Measurements from ENCODE around the gene SPO11.

The SPO11 gene

GRCh38 chr20:57377350-57377749, 47.7 kb downstream of the SPO11 start:
- Histone ChIP-seq H3K36me3 (ENCODE audit: insufficient read depth, low read length) (peaks cover 72% of the 10 kb centered on the region; the same call in 1 of the 2 replicates), H3F3A (ENCODE audit: low read depth) (no peaks in the 10 kb centered on the region), H3K4me3 (ENCODE audit: low read length, poor library complexity, severe bottlenecking) (no peak overlapping the region), H3K27me3 (ENCODE audit: insufficient read depth, low read length, poor library complexity, severe bottlenecking) (no peaks in the 10 kb centered on the region), H3K79me2 (ENCODE audit: insufficient read depth, low read length) (no peaks in the 10 kb centered on the region), H4K20me1 (ENCODE audit: insufficient read depth, low read length, poor library complexity, severe bottlenecking) (no peaks in the 10 kb centered on the region), H3K4me2 (ENCODE audit: low read depth, low read length, poor library complexity, severe bottlenecking) (no peak overlapping the region), H3K9me2 (replicated peaks; ENCODE audit: low read depth, low read length) (no peaks in the 10 kb centered on the region), H2AFZ (ENCODE audit: low read length) (no peak overlapping the region), H3K4me1 (ENCODE audit: insufficient read depth, low read length, poor library complexity, severe bottlenecking) (no peaks in the 10 kb centered on the region), H3K9me3 (ENCODE audit: insufficient read depth, low read depth, low read length) (no peaks in the 10 kb centered on the region), H3K9ac (ENCODE audit: low read depth, low read length, poor library complexity, severe bottlenecking) (no peak overlapping the region)
- TF ChIP-seq CTCF (conservative IDR thresholded peaks at IDR 0.05; ENCODE audit: low read length) = no peak
- TF ChIP-seq EZH2phosphoT487 (IDR thresholded peaks at IDR 0.05; ENCODE audit: borderline replicate concordance) = no peak

- no peaks in the 10 kb centered on the region for H3K9me2 ChIP-seq (replicated peaks; ENCODE audit: low read depth, low read length)
Observed at GRCh38 chr20:57378107-57378506, 48.5 kb downstream of the SPO11 start.

GRCh38 chr20:57378646-57379262, 49.2 kb downstream of the SPO11 start:
- Histone ChIP-seq H3K79me2 (ENCODE audit: insufficient read depth, low read length) (no peaks in the 10 kb centered on the region), H3K4me3 (ENCODE audit: low read length, poor library complexity, severe bottlenecking) (no peak overlapping the region), H3F3A (ENCODE audit: low read depth) (no peaks in the 10 kb centered on the region), H2AFZ (ENCODE audit: low read length) (no peak overlapping the region), H3K9me3 (ENCODE audit: insufficient read depth, low read depth, low read length) (no peaks in the 10 kb centered on the region), H3K36me3 (ENCODE audit: insufficient read depth, low read length) (peaks cover 59% of the 10 kb centered on the region; the same call in 1 of the 2 replicates), H3K9ac (ENCODE audit: low read depth, low read length, poor library complexity, severe bottlenecking) (no peak overlapping the region), H4K20me1 (ENCODE audit: insufficient read depth, low read length, poor library complexity, severe bottlenecking) (no peaks in the 10 kb centered on the region), H3K27me3 (ENCODE audit: insufficient read depth, low read length, poor library complexity, severe bottlenecking) (no peaks in the 10 kb centered on the region), H3K4me1 (ENCODE audit: insufficient read depth, low read length, poor library complexity, severe bottlenecking) (no peaks in the 10 kb centered on the region), H3K9me2 (replicated peaks; ENCODE audit: low read depth, low read length) (no peaks in the 10 kb centered on the region), H3K4me2 (ENCODE audit: low read depth, low read length, poor library complexity, severe bottlenecking) (no peak overlapping the region)
- TF ChIP-seq CTCF (conservative IDR thresholded peaks at IDR 0.05; ENCODE audit: low read length) = no peak
- TF ChIP-seq EZH2phosphoT487 (IDR thresholded peaks at IDR 0.05; ENCODE audit: borderline replicate concordance) = no peak

More at GRCh38 chr20:57378107-57378506, 48.5 kb downstream of the SPO11 start:
- Histone ChIP-seq H3F3A (ENCODE audit: low read depth) (no peaks in the 10 kb centered on the region), H3K27me3 (ENCODE audit: insufficient read depth, low read length, poor library complexity, severe bottlenecking) (no peaks in the 10 kb centered on the region), H3K9ac (ENCODE audit: low read depth, low read length, poor library complexity, severe bottlenecking) (no peak overlapping the region), H4K20me1 (ENCODE audit: insufficient read depth, low read length, poor library complexity, severe bottlenecking) (no peaks in the 10 kb centered on the region), H3K4me1 (ENCODE audit: insufficient read depth, low read length, poor library complexity, severe bottlenecking) (no peaks in the 10 kb centered on the region), H3K4me2 (ENCODE audit: low read depth, low read length, poor library complexity, severe bottlenecking) (no peak overlapping the region), H3K79me2 (ENCODE audit: insufficient read depth, low read length) (no peaks in the 10 kb centered on the region), H3K9me3 (ENCODE audit: insufficient read depth, low read depth, low read length) (no peaks in the 10 kb centered on the region), H3K4me3 (ENCODE audit: low read length, poor library complexity, severe bottlenecking) (no peak overlapping the region), H2AFZ (ENCODE audit: low read length) (no peak overlapping the region), H3K36me3 (ENCODE audit: insufficient read depth, low read length) (peaks cover 65% of the 10 kb centered on the region; the same call in 1 of the 2 replicates)
- TF ChIP-seq EZH2phosphoT487 (IDR thresholded peaks at IDR 0.05; ENCODE audit: borderline replicate concordance) (no peak), CTCF (conservative IDR thresholded peaks at IDR 0.05; ENCODE audit: low read length) (no peak)

All from Loucy (cell line).